Measurements from ENCODE around the gene ABHD16A. TPM values are rescaled to one million over a fixed set of nuclear protein-coding genes. Genes with fewer than 3 reads are reported as not detected.

The ABHD16A gene
- total RNA-seq, 4 donors from 2014 or later, result 44.1 to 92.6 (median 63.1) TPM

GRCh38 chr6:31663961-31664789, 38.9 kb downstream of the ABHD16A start:
- H3K4me3 ChIP-seq, result peak overlapping the region; percentile 68 to 95 (median 79)
- TF ChIP-seq CTCF (IDR thresholded peaks at IDR 0.05) (no peak), POLR2A (IDR thresholded peaks at IDR 0.05) (no peak)

GRCh38 chr6:31663126-31663960, 39.8 kb downstream of the ABHD16A start:
- H3K4me1 ChIP-seq, result peaks cover 9 to 61% (median 18%) of the 10 kb centered on the region in 4 donors

More at GRCh38 chr6:31663961-31664789, 38.9 kb downstream of the ABHD16A start:
- no peaks in the 10 kb centered on the region for H3K27me3 ChIP-seq
- peaks cover 4 to 53% (median 10%) of the 10 kb centered on the region in 4 donors for H3K4me1 ChIP-seq
- peaks cover 0 to 31% (median 0%) of the 10 kb centered on the region in 3 donors for H3K36me3 ChIP-seq
- no peaks in the 10 kb centered on the region for H3K9me3 ChIP-seq
- DNase-seq, result peak in 1 of 3 donors; percentile 61
- peak overlapping the region; percentile 92 to 99 (median 95) for H3K27ac ChIP-seq

GRCh38 chr6:31662124-31662723, 40.9 kb downstream of the ABHD16A start:
- Histone ChIP-seq H3K4me1 (peaks cover 9 to 68% (median 19%) of the 10 kb centered on the region in 4 donors), H3K4me3 (no peak overlapping the region), H3K27ac (no peak overlapping the region), H3K36me3 (peaks cover 0 to 20% (median 0%) of the 10 kb centered on the region in 3 donors), H3K9me3 (no peaks in the 10 kb centered on the region), H3K27me3 (no peaks in the 10 kb centered on the region)
- TF ChIP-seq POLR2A (IDR thresholded peaks at IDR 0.05) (no peak), CTCF (IDR thresholded peaks at IDR 0.05) (no peak)
- no peak for DNase-seq

More at GRCh38 chr6:31663126-31663960, 39.8 kb downstream of the ABHD16A start:
- Histone ChIP-seq H3K27ac (peak overlapping the region; percentile 92 to 99 (median 95)), H3K9me3 (no peaks in the 10 kb centered on the region), H3K4me3 (peak overlapping the region; percentile 68 to 95 (median 79)), H3K27me3 (no peaks in the 10 kb centered on the region), H3K36me3 (peaks cover 0 to 23% (median 0%) of the 10 kb centered on the region in 3 donors)
- TF ChIP-seq CTCF (IDR thresholded peaks at IDR 0.05) (no peak), POLR2A (IDR thresholded peaks at IDR 0.05) (no peak)
- DNase-seq, result no peak

- H3K36me3 ChIP-seq, result peaks cover 0 to 24% (median 0%) of the 10 kb centered on the region in 3 donors
- TF ChIP-seq POLR2A (IDR thresholded peaks at IDR 0.05), result no peak
- no peak for TF ChIP-seq CTCF (IDR thresholded peaks at IDR 0.05)
- H3K4me3 ChIP-seq, result peak overlapping the region in 3 of 4 donors; percentile 64 to 74 (median 67)
- H3K4me1 ChIP-seq, result peaks cover 9 to 63% (median 19%) of the 10 kb centered on the region in 4 donors
- H3K9me3 ChIP-seq, result no peaks in the 10 kb centered on the region
- H3K27me3 ChIP-seq, result no peaks in the 10 kb centered on the region
- no peak for DNase-seq
- H3K27ac ChIP-seq, result peak overlapping the region; percentile 81 to 90 (median 84)
Measured at GRCh38 chr6:31661262-31662123, 41.6 kb downstream of the ABHD16A start.

All from Peyer's patch (tissue), 4 donors.